Right lobe of liver (tissue), 4 donors: Measurements from ENCODE around the gene SEC14L1.

Experiments used
- CTCF ChIP-seq, 4 donors: fragments of 200-600 bp in 3 of 4; fragments of 450-650 bp in 1 of 4; IDR thresholded peaks; one replicate each; pipeline versions ENCODE4 v1.5.1 to v1.8.0; 2016 to 2022; ENCODE audit warnings: antibody characterized with exemption in 4 of 4, mild to moderate bottlenecking in 2 of 4
- POLR2A ChIP-seq: fragments of 450-650 bp; IDR thresholded peaks from one replicate; pipeline ENCODE4 v1.6.1; 2017; ENCODE audit warnings: antibody characterized with exemption, mild to moderate bottlenecking
- donor health status: DM: no; HTN: no; CAD: no.
- donor health status: DM: no; HTN: no; CAD: no.
- donor health status: DM: no; HTN: yes; CAD: no.

GRCh38 chr17:77116371-77116860 lies 24.4 kb upstream of the SEC14L1 start:
- TF ChIP-seq CTCF (IDR thresholded peaks at IDR 0.05): no peak
- no peak for TF ChIP-seq POLR2A
